Vagina (tissue), 2 donors: Measurements from ENCODE around the gene EHD1. TPM values are rescaled to one million over a fixed set of nuclear protein-coding genes. Genes with fewer than 3 reads are reported as not detected.

Experiments used
- DNase-seq, 2 donors: peaks; one replicate each; pipeline ENCODE4 v3.0.0-alpha.2; 2017; ENCODE audit errors: extremely low spot score in 2 of 2
- H3K27ac ChIP-seq: fragments of 200-600 bp; sonication (generic); one replicate; pipeline ENCODE4 v1.5.1; 2019
- H3K27me3 ChIP-seq: fragments of 200-600 bp; sonication (generic); one replicate; pipeline ENCODE4 v1.5.1; 2019
- H3K36me3 ChIP-seq, 2 donors: fragments of 200-600 bp; sonication (generic); one replicate each; pipeline ENCODE4 v1.5.1; 2017 to 2019
- H3K4me1 ChIP-seq: fragments of 200-600 bp; sonication (generic); one replicate; pipeline ENCODE4 v1.5.1; 2019
- H3K4me3 ChIP-seq, 2 donors: fragments of 200-600 bp; sonication (generic); 1 replicate in 1 of 2; 2 replicates in 1 of 2; pipeline ENCODE4 v1.5.1; 2016 to 2019
- H3K9me3 ChIP-seq: fragments of 200-600 bp; sonication (generic); one replicate; pipeline ENCODE4 v1.5.1; 2019
- POLR2A ChIP-seq, 2 donors: fragments of 450-650 bp; IDR thresholded peaks; one replicate each; pipeline ENCODE4 v1.6.1; 2017; ENCODE audit warnings: antibody characterized with exemption in 2 of 2, mild to moderate bottlenecking in 2 of 2, moderate library complexity in 2 of 2
- POLR2AphosphoS5 ChIP-seq, 2 donors: sonication (generic); formaldehyde crosslinking; IDR thresholded peaks; one replicate each; pipeline ENCODE4 v1.9.0; 2017; ENCODE audit warnings: antibody characterized with exemption in 2 of 2, mild to moderate bottlenecking in 2 of 2, low read depth in 1 of 2; ENCODE audit not compliant: insufficient read depth in 1 of 2
- intact Hi-C: fragments of 100-400 bp; cut with DNase I; formaldehyde crosslinking; loops from one replicate; pipeline ENCODE4 v1.15.1; 2023
- total RNA-seq: library from RNA; depleted of rRNA; stranded (reverse); fragments of >200 nt; gene quantifications from one replicate; pipeline ENCODE4 v1.2.3, GENCODE V29; 2016
- TF ChIP-seq, protein P1 (sequence below), 3 experiments: fragments of 450-650 bp in 2 of 3; fragments of 200-600 bp in 1 of 3; sonication (generic) in 1 of 3; IDR thresholded peaks; one replicate each; pipeline ENCODE4 v1.5.1; 2017 to 2019; ENCODE audit warnings: antibody characterized with exemption in 3 of 3, mild to moderate bottlenecking in 2 of 3, moderate library complexity in 2 of 3

Gene EHD1
- total RNA-seq, 1 donor from 2014 or later, result 61.6 TPM

- H3K27me3 ChIP-seq, result no peaks in the 10 kb centered on the region
- no peaks in the 10 kb centered on the region for H3K9me3 ChIP-seq
- peaks cover 0 to 45% of the 10 kb centered on the region in 2 donors for H3K36me3 ChIP-seq
- TF ChIP-seq POLR2AphosphoS5 (IDR thresholded peaks at IDR 0.05; ENCODE audit: insufficient read depth in 1 of 2, low read depth in 1 of 2) (no peak), POLR2A (IDR thresholded peaks at IDR 0.05) (no peak)
- TF ChIP-seq, protein P1, sequence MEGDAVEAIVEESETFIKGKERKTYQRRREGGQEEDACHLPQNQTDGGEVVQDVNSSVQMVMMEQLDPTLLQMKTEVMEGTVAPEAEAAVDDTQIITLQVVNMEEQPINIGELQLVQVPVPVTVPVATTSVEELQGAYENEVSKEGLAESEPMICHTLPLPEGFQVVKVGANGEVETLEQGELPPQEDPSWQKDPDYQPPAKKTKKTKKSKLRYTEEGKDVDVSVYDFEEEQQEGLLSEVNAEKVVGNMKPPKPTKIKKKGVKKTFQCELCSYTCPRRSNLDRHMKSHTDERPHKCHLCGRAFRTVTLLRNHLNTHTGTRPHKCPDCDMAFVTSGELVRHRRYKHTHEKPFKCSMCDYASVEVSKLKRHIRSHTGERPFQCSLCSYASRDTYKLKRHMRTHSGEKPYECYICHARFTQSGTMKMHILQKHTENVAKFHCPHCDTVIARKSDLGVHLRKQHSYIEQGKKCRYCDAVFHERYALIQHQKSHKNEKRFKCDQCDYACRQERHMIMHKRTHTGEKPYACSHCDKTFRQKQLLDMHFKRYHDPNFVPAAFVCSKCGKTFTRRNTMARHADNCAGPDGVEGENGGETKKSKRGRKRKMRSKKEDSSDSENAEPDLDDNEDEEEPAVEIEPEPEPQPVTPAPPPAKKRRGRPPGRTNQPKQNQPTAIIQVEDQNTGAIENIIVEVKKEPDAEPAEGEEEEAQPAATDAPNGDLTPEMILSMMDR (IDR thresholded peaks at IDR 0.05), result no peak
- DNase-seq, result no peak
- no peak overlapping the region for H3K4me3 ChIP-seq
- intact Hi-C loops, result no loop called here
- no peaks in the 10 kb centered on the region for H3K4me1 ChIP-seq
- H3K27ac ChIP-seq, result no peak overlapping the region
These were observed 19.1 kb upstream of the EHD1 start for GRCh38 chr11:64897381-64898075.

DNA sequence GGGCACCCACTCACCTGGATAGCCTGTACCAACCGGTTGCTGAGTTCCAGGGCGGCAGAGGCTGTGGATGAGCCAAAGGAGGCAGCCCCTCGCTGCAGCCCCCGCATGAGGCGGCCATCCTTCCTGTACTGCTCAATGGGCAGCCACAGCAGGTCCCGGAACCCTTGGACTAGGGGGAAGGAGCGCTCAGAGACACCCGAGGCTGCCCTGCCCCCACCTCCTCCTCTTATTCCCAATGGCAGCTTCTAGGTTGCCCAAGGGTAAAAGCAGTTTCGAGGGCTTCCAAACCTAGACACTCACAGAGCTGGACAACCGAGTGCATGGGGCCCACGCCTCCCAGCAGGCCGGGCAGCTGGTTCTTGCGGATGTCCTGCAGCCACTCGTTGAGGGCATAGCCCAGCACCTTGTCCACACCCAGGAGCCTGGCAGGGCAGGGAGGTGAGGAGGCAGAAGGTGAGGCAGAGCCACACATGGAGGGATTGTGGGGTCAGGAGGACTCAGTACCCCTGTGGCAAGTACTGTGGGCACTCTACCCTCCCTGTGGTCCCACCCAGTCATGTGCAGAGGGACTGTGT, 18.1 kb upstream of the EHD1 start:
- Histone ChIP-seq H3K4me1 (no peaks in the 10 kb centered on the region), H3K27ac (no peak overlapping the region), H3K27me3 (no peaks in the 10 kb centered on the region), H3K4me3 (no peak overlapping the region), H3K9me3 (no peaks in the 10 kb centered on the region), H3K36me3 (peaks cover 0 to 36% of the 10 kb centered on the region in 2 donors)
- intact Hi-C loops, result no loop called here
- no peak for DNase-seq
- TF ChIP-seq, protein P1 (IDR thresholded peaks at IDR 0.05), result no peak
- no peak for TF ChIP-seq POLR2AphosphoS5 (IDR thresholded peaks at IDR 0.05; ENCODE audit: insufficient read depth in 1 of 2, low read depth in 1 of 2)
- TF ChIP-seq POLR2A (IDR thresholded peaks at IDR 0.05), result no peak

- H3K4me1 ChIP-seq, result no peaks in the 10 kb centered on the region
- intact Hi-C loops, result no loop called here
- no peak overlapping the region for H3K27ac ChIP-seq
These were observed 16.5 kb upstream of the EHD1 start for GRCh38 chr11:64894812-64895452.

GRCh38 chr11:64894070-64894811, 15.8 kb upstream of the EHD1 start:
- no peak overlapping the region for H3K27ac ChIP-seq
- intact Hi-C loops, result no loop called here

More at GRCh38 chr11:64894812-64895452, 16.5 kb upstream of the EHD1 start:
- no peak for DNase-seq
- no peaks in the 10 kb centered on the region for H3K9me3 ChIP-seq
- peaks cover 0 to 24% of the 10 kb centered on the region in 2 donors for H3K36me3 ChIP-seq
- H3K4me3 ChIP-seq, result no peak overlapping the region
- no peak for TF ChIP-seq POLR2AphosphoS5 (IDR thresholded peaks at IDR 0.05; ENCODE audit: insufficient read depth in 1 of 2, low read depth in 1 of 2)
- no peak for TF ChIP-seq POLR2A (IDR thresholded peaks at IDR 0.05)
- TF ChIP-seq, protein P1 (IDR thresholded peaks at IDR 0.05), result no peak
- no peaks in the 10 kb centered on the region for H3K27me3 ChIP-seq

More at GRCh38 chr11:64894070-64894811, 15.8 kb upstream of the EHD1 start:
- H3K4me1 ChIP-seq, result no peaks in the 10 kb centered on the region
- DNase-seq, result no peak
- peaks cover 0 to 20% of the 10 kb centered on the region in 2 donors for H3K36me3 ChIP-seq
- TF ChIP-seq POLR2A (IDR thresholded peaks at IDR 0.05) (no peak), POLR2AphosphoS5 (IDR thresholded peaks at IDR 0.05; ENCODE audit: insufficient read depth in 1 of 2, low read depth in 1 of 2) (peak in 1 of 2 donors; percentile 11)
- TF ChIP-seq, protein P1 (IDR thresholded peaks at IDR 0.05), result peak; percentile 75 to 89 (median 87)
- H3K9me3 ChIP-seq, result no peaks in the 10 kb centered on the region
- H3K4me3 ChIP-seq, result no peak overlapping the region
- H3K27me3 ChIP-seq, result no peaks in the 10 kb centered on the region
